Osteoblast (primary cell): Measurements from ENCODE around the gene RGS1. TPM values are rescaled to one million over a fixed set of nuclear protein-coding genes. Genes with fewer than 3 reads are reported as not detected.

ENCODE experiments used
- DNase-seq: peaks from one replicate; pipeline ENCODE4 v3.0.0; 2011; ENCODE audit warnings: low spot score, mixed read lengths; ENCODE audit not compliant: insufficient read length; ENCODE audit errors: missing footprints
- H2AFZ ChIP-seq: 2 replicates; pipeline ENCODE4 v1.6.0; 2011; ENCODE audit warnings: mild to moderate bottlenecking, low read length
- H3K27ac ChIP-seq: 2 replicates; pipeline ENCODE4 v1.5.1; 2011; ENCODE audit warnings: mild to moderate bottlenecking, low read depth, low read length, moderate library complexity
- H3K27me3 ChIP-seq: 2 replicates; pipeline ENCODE4 v1.6.0; 2012; ENCODE audit warnings: mild to moderate bottlenecking, control low read depth, inconsistent platforms, low read length, moderate library complexity; ENCODE audit not compliant: insufficient read depth
- H3K36me3 ChIP-seq: 2 replicates; pipeline ENCODE4 v1.5.1; 2011; ENCODE audit warnings: mild to moderate bottlenecking, low read length, control low read depth, moderate library complexity; ENCODE audit not compliant: insufficient read depth
- H3K4me1 ChIP-seq: 2 replicates; pipeline ENCODE4 v1.5.1; 2011; ENCODE audit warnings: mild to moderate bottlenecking, low read length, control low read depth, moderate library complexity; ENCODE audit not compliant: insufficient read depth
- H3K4me2 ChIP-seq: 2 replicates; pipeline ENCODE4 v1.6.0; 2011; ENCODE audit warnings: mild to moderate bottlenecking, low read length; ENCODE audit not compliant: insufficient read depth
- H3K4me3 ChIP-seq: fragments of 200-600 bp; sonication (generic); 3 replicates; pipeline ENCODE4 v1.5.1; 2012; ENCODE audit warnings: mild to moderate bottlenecking, low read length, inconsistent platforms; ENCODE audit not compliant: insufficient read depth
- H3K79me2 ChIP-seq: 2 replicates; pipeline ENCODE4 v1.6.0; 2012; ENCODE audit warnings: mild to moderate bottlenecking, low read length, control low read depth, inconsistent platforms; ENCODE audit not compliant: insufficient read depth
- H3K9me3 ChIP-seq: 2 replicates; pipeline ENCODE4 v1.5.1; 2011; ENCODE audit warnings: low read depth, low read length, control low read depth
- H4K20me1 ChIP-seq: 2 replicates; pipeline ENCODE4 v1.6.0; 2012; ENCODE audit warnings: mild to moderate bottlenecking, low read length, control low read depth; ENCODE audit not compliant: insufficient read depth
- CTCF ChIP-seq: IDR thresholded peaks from 2 replicates; pipeline ENCODE4 v1.5.1; 2011; ENCODE audit warnings: mild to moderate bottlenecking, low read depth, low read length, moderate library complexity; ENCODE audit errors: extremely low read depth
- total RNA-seq: library from RNA; depleted of rRNA; stranded (reverse); fragments of >200 nt; gene quantifications from 2 replicates; pipeline ENCODE4 v1.2.3, GENCODE V29; 2012

RGS1 gene
- total RNA-seq, 1 donor = not detected

GRCh38 chr1:192566657-192567056 is 8.9 kb upstream of the RGS1 start:
- DNase-seq = no peak
- peaks cover 3% of the 10 kb centered on the region for H3K9me3 ChIP-seq

GRCh38 chr1:192568063-192568462 is 7.5 kb upstream of the RGS1 start:
- Histone ChIP-seq H2AFZ (no peak overlapping the region), H3K4me3 (no peak overlapping the region), H3K36me3 (no peaks in the 10 kb centered on the region), H3K79me2 (no peaks in the 10 kb centered on the region), H3K4me1 (no peaks in the 10 kb centered on the region), H4K20me1 (no peaks in the 10 kb centered on the region), H3K4me2 (no peak overlapping the region), H3K27ac (no peak overlapping the region), H3K9me3 (peaks cover 3% of the 10 kb centered on the region), H3K27me3 (no peaks in the 10 kb centered on the region)
- no peak for DNase-seq
- TF ChIP-seq CTCF = no peak

More at GRCh38 chr1:192566657-192567056, 8.9 kb upstream of the RGS1 start:
- H3K36me3 ChIP-seq = no peaks in the 10 kb centered on the region
- no peaks in the 10 kb centered on the region for H3K79me2 ChIP-seq
- no peak overlapping the region for H3K27ac ChIP-seq
- no peak overlapping the region for H3K4me3 ChIP-seq
- peaks cover 3% of the 10 kb centered on the region for H3K4me1 ChIP-seq
- no peak for TF ChIP-seq CTCF
- H3K4me2 ChIP-seq = no peak overlapping the region
- no peak overlapping the region for H2AFZ ChIP-seq
- no peaks in the 10 kb centered on the region for H3K27me3 ChIP-seq
- no peaks in the 10 kb centered on the region for H4K20me1 ChIP-seq

GRCh38 chr1:192571668-192572067 is 3.9 kb upstream of the RGS1 start:
- peaks cover 3% of the 10 kb centered on the region for H3K9me3 ChIP-seq
- no peaks in the 10 kb centered on the region for H3K79me2 ChIP-seq
- no peak overlapping the region for H3K27ac ChIP-seq
- H2AFZ ChIP-seq = no peak overlapping the region
- no peak for TF ChIP-seq CTCF
- no peak overlapping the region for H3K4me3 ChIP-seq
- no peaks in the 10 kb centered on the region for H3K27me3 ChIP-seq
- H3K4me1 ChIP-seq = no peaks in the 10 kb centered on the region
- H3K36me3 ChIP-seq = no peaks in the 10 kb centered on the region
- DNase-seq = no peak
- H4K20me1 ChIP-seq = no peaks in the 10 kb centered on the region
- H3K4me2 ChIP-seq = no peak overlapping the region

DNA sequence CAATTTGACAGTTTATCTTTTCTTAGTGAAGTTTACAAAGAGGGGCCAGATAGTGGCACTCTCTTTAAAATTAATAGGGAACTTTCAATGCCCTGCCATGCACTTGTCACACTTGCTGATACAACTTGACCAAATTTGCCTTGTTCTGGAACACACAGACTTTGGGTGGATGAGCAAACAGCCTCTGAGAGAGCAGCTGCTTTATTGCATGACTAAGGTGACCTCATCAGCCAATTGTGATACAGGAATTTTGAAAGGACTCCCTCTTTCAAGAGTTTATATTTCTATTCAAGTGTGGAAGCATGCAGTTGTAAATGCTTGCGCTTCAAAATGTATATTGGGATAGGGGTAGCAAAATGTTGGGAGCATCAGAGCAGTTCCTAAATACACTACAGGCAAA is 2.1 kb upstream of the RGS1 start:
- no peak for TF ChIP-seq CTCF
- Histone ChIP-seq H3K36me3 (no peaks in the 10 kb centered on the region), H4K20me1 (no peaks in the 10 kb centered on the region), H3K27ac (no peak overlapping the region), H3K9me3 (peaks cover 3% of the 10 kb centered on the region), H3K4me1 (no peaks in the 10 kb centered on the region), H2AFZ (no peak overlapping the region), H3K4me2 (no peak overlapping the region), H3K79me2 (no peaks in the 10 kb centered on the region), H3K27me3 (no peaks in the 10 kb centered on the region), H3K4me3 (no peak overlapping the region)
- DNase-seq = no peak
